Endodermal cell (in vitro differentiated cells): Measurements from ENCODE around the gene TMPRSS4. TPM values are rescaled to one million over a fixed set of nuclear protein-coding genes. Genes with fewer than 3 reads are reported as not detected.

Experiments used
- DNase-seq: peaks from one replicate; pipeline ENCODE4 v3.0.0-alpha.2; 2017
- H3K27ac ChIP-seq: 2 replicates; pipeline ENCODE4 v1.5.1; 2013; ENCODE audit warnings: mild to moderate bottlenecking, low read depth, low read length, moderate library complexity
- H3K27me3 ChIP-seq: 2 replicates; pipeline ENCODE4 v1.6.1; 2013; ENCODE audit warnings: mild to moderate bottlenecking, low read length, moderate library complexity; ENCODE audit not compliant: insufficient read depth, control insufficient read depth, poor library complexity, severe bottlenecking
- H3K36me3 ChIP-seq: 2 replicates; pipeline ENCODE4 v1.7.0; 2013; ENCODE audit warnings: mild to moderate bottlenecking, low read length, moderate library complexity; ENCODE audit not compliant: control insufficient read depth, insufficient read depth
- H3K4me1 ChIP-seq: one replicate; pipeline ENCODE4 v1.7.0; 2013; ENCODE audit warnings: low read length; ENCODE audit not compliant: control insufficient read depth, insufficient read depth
- H3K4me3 ChIP-seq: 2 replicates; pipeline ENCODE4 v1.5.1; 2013; ENCODE audit warnings: mild to moderate bottlenecking, low read length, moderate library complexity
- H3K9ac ChIP-seq: 2 replicates; pipeline ENCODE4 v1.6.1; 2013; ENCODE audit warnings: mild to moderate bottlenecking, low read length, moderate library complexity; ENCODE audit not compliant: poor library complexity, severe bottlenecking; ENCODE audit errors: extremely low read depth
- H3K9me3 ChIP-seq: 2 replicates; pipeline ENCODE4 v1.6.1; 2013; ENCODE audit warnings: mild to moderate bottlenecking, low read length, moderate library complexity; ENCODE audit not compliant: control insufficient read depth
- H3K27ac Mint-ChIP-seq: 2 replicates; pipeline ENCODE4 v1.8.0; 2020; ENCODE audit warnings: mixed read lengths
- H3K27me3 Mint-ChIP-seq: 2 replicates; pipeline ENCODE4 v1.8.0; 2021; ENCODE audit warnings: mild to moderate bottlenecking, mixed read lengths; ENCODE audit not compliant: insufficient read depth
- H3K36me3 Mint-ChIP-seq: 2 replicates; pipeline ENCODE4 v1.8.0; 2020; ENCODE audit warnings: low read depth, mixed read lengths
- H3K4me1 Mint-ChIP-seq: 2 replicates; pipeline ENCODE4 v1.8.0; 2020; ENCODE audit warnings: mixed read lengths
- H3K4me3 Mint-ChIP-seq: 2 replicates; pipeline ENCODE4 v1.8.0; 2020; ENCODE audit warnings: mild to moderate bottlenecking, moderate library complexity, mixed read lengths
- H3K9me3 Mint-ChIP-seq: 2 replicates; pipeline ENCODE4 v1.8.0; 2020; ENCODE audit warnings: mild to moderate bottlenecking, mixed read lengths
- WGBS, 2 experiments: methylation state at CpG; one replicate each; pipeline versions ENCODE4 v1.1.5 to v1.1.7; 2013; ENCODE audit warnings: missing lambda C conversion rate in 2 of 2, mixed read lengths in 1 of 2; ENCODE audit not compliant: insufficient coverage in 1 of 2, insufficient read length in 1 of 2; 5-methylcytosine and 5-hydroxymethylcytosine counted together
- total RNA-seq, 2 donors: library from RNA; stranded (reverse); fragmentation: NEBNext Ultra II Directional in 1 of 2; extraction: Animal tissue kit (Norgen Biotek cat#: 25700) in 1 of 2; gene quantifications; 2 replicates in 1 of 2; 3 replicates in 1 of 2; pipeline ENCODE4 v1.2.1, GENCODE V29; 2021
- TF ChIP-seq, protein P1 (sequence below): fragments of 200-600 bp; sonication (generic); conservative IDR thresholded peaks from 2 replicates; pipeline ENCODE4 v1.5.0; 2021; ENCODE audit warnings: antibody characterized with exemption, mild to moderate bottlenecking

The TMPRSS4 gene
- total RNA-seq, 2 donors from 2014 or later, result not detected

DNA sequence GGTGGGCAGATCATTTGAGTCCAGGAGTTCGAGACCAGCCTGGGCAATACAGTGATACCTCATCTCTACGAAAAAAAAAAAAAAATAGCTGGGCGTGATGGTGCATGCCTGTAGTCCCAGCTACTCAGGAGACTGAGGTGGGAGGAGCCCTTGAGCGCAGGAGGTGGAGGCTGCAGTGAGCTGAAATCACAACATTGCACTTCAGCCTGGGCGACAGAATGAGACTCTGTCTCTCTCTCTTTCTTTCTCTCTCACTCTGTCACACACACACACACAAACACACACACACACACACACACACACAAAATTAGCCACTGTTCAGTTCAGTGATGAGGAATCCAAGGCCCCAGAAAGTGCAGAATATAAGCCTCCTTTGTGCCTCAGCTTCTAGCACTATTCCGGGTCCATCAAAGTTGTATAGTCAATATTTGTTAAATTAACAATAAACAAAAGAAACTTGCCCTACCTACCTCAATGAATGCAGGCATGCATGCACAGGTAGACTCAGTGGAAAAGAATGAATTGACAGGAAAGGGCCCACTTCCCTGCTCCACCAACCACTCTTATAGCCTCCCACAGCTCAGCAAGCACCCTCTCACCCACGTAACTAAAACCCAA, 13.8 kb downstream of the TMPRSS4 start:
- H3K27me3 Mint-ChIP-seq, result peaks cover 29% of the 10 kb centered on the region
- Histone ChIP-seq H3K4me1 (no peaks in the 10 kb centered on the region), H3K9ac (no peak overlapping the region), H3K36me3 (no peaks in the 10 kb centered on the region), H3K27me3 (no peaks in the 10 kb centered on the region), H3K9me3 (peaks cover 8% of the 10 kb centered on the region), H3K4me3 (no peak overlapping the region), H3K27ac (no peak overlapping the region)
- 89 to 100% methylated on average over 3 to 6 of the region's 7 CpGs for WGBS, 2 experiments
- DNase-seq, result no peak
- TF ChIP-seq, protein P1, sequence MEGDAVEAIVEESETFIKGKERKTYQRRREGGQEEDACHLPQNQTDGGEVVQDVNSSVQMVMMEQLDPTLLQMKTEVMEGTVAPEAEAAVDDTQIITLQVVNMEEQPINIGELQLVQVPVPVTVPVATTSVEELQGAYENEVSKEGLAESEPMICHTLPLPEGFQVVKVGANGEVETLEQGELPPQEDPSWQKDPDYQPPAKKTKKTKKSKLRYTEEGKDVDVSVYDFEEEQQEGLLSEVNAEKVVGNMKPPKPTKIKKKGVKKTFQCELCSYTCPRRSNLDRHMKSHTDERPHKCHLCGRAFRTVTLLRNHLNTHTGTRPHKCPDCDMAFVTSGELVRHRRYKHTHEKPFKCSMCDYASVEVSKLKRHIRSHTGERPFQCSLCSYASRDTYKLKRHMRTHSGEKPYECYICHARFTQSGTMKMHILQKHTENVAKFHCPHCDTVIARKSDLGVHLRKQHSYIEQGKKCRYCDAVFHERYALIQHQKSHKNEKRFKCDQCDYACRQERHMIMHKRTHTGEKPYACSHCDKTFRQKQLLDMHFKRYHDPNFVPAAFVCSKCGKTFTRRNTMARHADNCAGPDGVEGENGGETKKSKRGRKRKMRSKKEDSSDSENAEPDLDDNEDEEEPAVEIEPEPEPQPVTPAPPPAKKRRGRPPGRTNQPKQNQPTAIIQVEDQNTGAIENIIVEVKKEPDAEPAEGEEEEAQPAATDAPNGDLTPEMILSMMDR, result no peak
- no peak overlapping the region for H3K4me3 Mint-ChIP-seq
- peaks cover 7% of the 10 kb centered on the region for H3K4me1 Mint-ChIP-seq
- peaks cover 19% of the 10 kb centered on the region for H3K9me3 Mint-ChIP-seq
- H3K36me3 Mint-ChIP-seq, result peaks cover 2% of the 10 kb centered on the region
- H3K27ac Mint-ChIP-seq, result no peak overlapping the region

DNA sequence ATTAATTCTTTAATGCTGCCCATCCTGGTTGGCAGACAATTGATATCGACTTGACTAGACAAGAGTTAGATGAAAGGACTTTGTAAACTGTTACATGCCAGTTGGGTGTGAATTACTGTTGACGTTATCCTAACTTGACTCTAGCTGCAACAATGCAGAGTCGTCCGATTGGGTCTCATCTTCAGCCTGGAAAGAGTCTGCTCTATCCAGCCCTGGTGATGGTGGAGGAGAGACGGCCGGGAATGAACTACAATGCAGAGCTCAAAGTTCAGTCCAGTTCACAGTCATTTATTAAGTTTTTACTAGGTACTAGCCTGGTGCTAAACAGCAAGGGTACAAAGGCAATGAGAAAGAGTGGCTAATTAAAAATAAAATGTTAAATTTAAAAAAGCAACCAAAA, 14.8 kb downstream of the TMPRSS4 start:
- TF ChIP-seq, protein P1, result no peak
- no peak overlapping the region for H3K9ac ChIP-seq
- Mint-ChIP-seq H3K4me1 (peaks cover 10% of the 10 kb centered on the region), H3K9me3 (peaks cover 16% of the 10 kb centered on the region), H3K27ac (no peak overlapping the region), H3K36me3 (peaks cover 2% of the 10 kb centered on the region), H3K4me3 (no peak overlapping the region), H3K27me3 (peaks cover 30% of the 10 kb centered on the region)
- H3K27ac ChIP-seq, result no peak overlapping the region
- no peaks in the 10 kb centered on the region for H3K36me3 ChIP-seq
- peaks cover 8% of the 10 kb centered on the region for H3K9me3 ChIP-seq
- no peaks in the 10 kb centered on the region for H3K27me3 ChIP-seq
- DNase-seq, result no peak
- 92 to 94% methylated on average over 5 to 6 of the region's 6 CpGs for WGBS, 2 experiments
- H3K4me1 ChIP-seq, result no peaks in the 10 kb centered on the region
- H3K4me3 ChIP-seq, result no peak overlapping the region

DNA sequence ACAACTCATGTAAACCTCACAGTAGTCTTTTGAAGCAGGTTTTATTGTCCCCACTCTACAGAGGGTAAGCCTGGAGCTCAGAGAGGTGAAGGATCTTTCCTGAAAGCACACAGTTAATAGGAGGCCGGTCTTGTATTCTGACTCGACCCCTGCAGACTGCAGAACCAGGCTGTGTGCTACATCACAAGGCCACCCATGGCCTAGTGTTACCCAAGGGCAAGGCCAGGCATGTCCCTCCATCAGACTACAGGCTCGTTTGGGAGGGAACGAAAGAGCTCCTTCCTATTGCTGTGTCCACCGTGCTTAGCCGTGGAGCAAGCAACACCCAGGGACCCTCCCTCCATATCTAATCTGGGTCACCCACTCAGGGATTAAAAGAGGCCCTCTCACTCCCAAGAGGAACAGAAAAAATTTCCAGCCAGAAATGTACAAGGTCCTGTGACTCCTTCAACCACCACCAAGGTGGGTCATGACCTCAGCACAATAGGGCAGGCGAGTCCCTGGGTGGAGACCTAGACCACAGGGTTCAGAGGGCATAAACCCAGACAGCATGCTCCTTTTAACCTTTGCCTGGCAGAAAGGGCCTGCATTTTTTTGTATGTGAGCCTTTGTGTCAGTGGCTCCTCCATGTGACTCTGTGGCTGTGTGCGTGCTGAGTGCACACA, 16.2 kb downstream of the TMPRSS4 start:
- Histone ChIP-seq H3K9me3 (no peaks in the 10 kb centered on the region), H3K4me3 (no peak overlapping the region), H3K27ac (no peak overlapping the region), H3K27me3 (no peaks in the 10 kb centered on the region), H3K9ac (no peak overlapping the region), H3K36me3 (no peaks in the 10 kb centered on the region), H3K4me1 (no peaks in the 10 kb centered on the region)
- H3K9me3 Mint-ChIP-seq, result peaks cover 5% of the 10 kb centered on the region
- H3K36me3 Mint-ChIP-seq, result no peaks in the 10 kb centered on the region
- peaks cover 18% of the 10 kb centered on the region for H3K4me1 Mint-ChIP-seq
- WGBS, 2 experiments, result 83 to 86% methylated on average over 6 to 8 of the region's 8 CpGs
- no peak overlapping the region for H3K4me3 Mint-ChIP-seq
- peaks cover 20% of the 10 kb centered on the region for H3K27me3 Mint-ChIP-seq
- DNase-seq, result no peak
- TF ChIP-seq, protein P1, result no peak
- no peak overlapping the region for H3K27ac Mint-ChIP-seq
